GM23248 (cell line): ENCODE measurements around the gene ENG.

ENCODE experiments used
- EZH2 ChIP-seq: fragments of 200-600 bp; sonication (generic); IDR thresholded peaks from 2 replicates; pipeline ENCODE4 v1.6.1; 2018; ENCODE audit warnings: antibody characterized with exemption, mild to moderate bottlenecking; ENCODE audit not compliant: insufficient read depth, poor library complexity, severe bottlenecking
- EZH2phosphoT487 ChIP-seq: fragments of 200-600 bp; sonication (generic); IDR thresholded peaks from 2 replicates; pipeline ENCODE4 v1.6.1; 2018; ENCODE audit warnings: antibody characterized with exemption, moderate library complexity, mild to moderate bottlenecking, low read depth; ENCODE audit not compliant: insufficient read depth

- no peak for TF ChIP-seq EZH2phosphoT487
- no peak for TF ChIP-seq EZH2
Measured at GRCh38 chr9:127844821-127845359, 9.6 kb downstream of the ENG start.
